ENCODE data around the gene PFAS.

Gene PFAS

GRCh38 chr17:8310601-8311123 is 61.6 kb downstream of the PFAS start:
- no peak for DNase-seq

GRCh38 chr17:8311131-8311790 is 62.2 kb downstream of the PFAS start:
- no peak for DNase-seq

GRCh38 chr17:8312251-8312650 is 63.2 kb downstream of the PFAS start:
- no peak for DNase-seq

GRCh38 chr17:8312726-8313600 is 63.9 kb downstream of the PFAS start:
- no peak for DNase-seq

GRCh38 chr17:8314797-8315763 is 66.0 kb downstream of the PFAS start:
- DNase-seq = no peak

GRCh38 chr17:8315764-8316217 is 66.7 kb downstream of the PFAS start:
- DNase-seq = no peak

GRCh38 chr17:8318010-8318935 is 69.2 kb downstream of the PFAS start:
- DNase-seq = no peak

Data from midbrain (tissue), 1 donor.